HL-60 (cell line): ENCODE data around the gene DDAH1.

Experiments used
- DNase-seq, 2 experiments: peaks; one replicate each; pipeline ENCODE4 v3.0.0-alpha.2; 2010 to 2020; ENCODE audit warnings: low read depth in 1 of 2, low spot score in 1 of 2
- H3K27ac ChIP-seq: fragments of 250-450 bp; sonication (Bioruptor Pico); replicated peaks from 2 replicates; pipeline ENCODE4 v1.5.1; 2020; ENCODE audit warnings: mild to moderate bottlenecking, moderate library complexity
- H3K27me3 ChIP-seq: fragments of 250-450 bp; sonication (Bioruptor Pico); 2 replicates; pipeline ENCODE4 v1.5.1; 2021; ENCODE audit warnings: mild to moderate bottlenecking, moderate library complexity; ENCODE audit not compliant: insufficient read depth, poor library complexity, severe bottlenecking
- H3K4me3 ChIP-seq: replicated peaks from 2 replicates; pipeline ENCODE4 v1.5.1; 2011; ENCODE audit warnings: mild to moderate bottlenecking, control low read depth, low read length; ENCODE audit not compliant: insufficient read depth
- CTCF ChIP-seq: IDR thresholded peaks from one replicate; pipeline ENCODE4 v1.5.1; 2011; ENCODE audit warnings: low read length, control low read depth, inconsistent platforms; ENCODE audit not compliant: insufficient read depth
- GABPA ChIP-seq: IDR thresholded peaks from 2 replicates; pipeline ENCODE4 v1.6.1; 2012; ENCODE audit warnings: low read depth
- POLR2AphosphoS5 ChIP-seq: IDR thresholded peaks from 2 replicates; pipeline ENCODE4 v1.6.1; 2012; ENCODE audit warnings: low read depth
- SPI1 ChIP-seq: IDR thresholded peaks from 2 replicates; pipeline ENCODE4 v1.6.1; 2012; ENCODE audit warnings: low read depth, mild to moderate bottlenecking, borderline replicate concordance
- TF ChIP-seq, protein P1 (sequence below): IDR thresholded peaks from 2 replicates; pipeline ENCODE4 v1.6.1; 2012; ENCODE audit warnings: low read depth; ENCODE audit not compliant: insufficient replicate concordance

The DDAH1 gene

DNA sequence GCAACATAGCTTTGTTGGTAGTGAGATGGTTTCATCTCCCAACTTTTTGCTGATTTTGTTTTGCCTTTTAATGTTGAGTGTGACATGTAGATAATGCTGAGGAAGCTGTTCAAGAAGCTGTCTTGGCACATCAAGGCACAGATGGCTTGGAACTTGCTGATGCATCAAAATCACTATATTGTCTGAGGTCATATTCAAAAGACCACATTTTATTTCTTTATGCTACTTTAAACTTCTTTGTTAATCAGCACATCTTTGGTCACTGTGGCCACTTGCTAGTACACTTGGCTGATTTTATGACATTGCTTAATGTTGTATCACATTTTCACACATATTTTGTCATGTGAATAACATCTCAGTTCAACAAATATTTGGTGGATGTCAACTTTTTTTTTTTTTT lies 101.4 kb downstream of the DDAH1 start:
- Histone ChIP-seq H3K27me3 (no peaks in the 10 kb centered on the region), H3K4me3 (no peak overlapping the region), H3K27ac (no peak overlapping the region)
- no peak for DNase-seq
- no peak for TF ChIP-seq GABPA
- TF ChIP-seq SPI1: no peak
- TF ChIP-seq, protein P1, sequence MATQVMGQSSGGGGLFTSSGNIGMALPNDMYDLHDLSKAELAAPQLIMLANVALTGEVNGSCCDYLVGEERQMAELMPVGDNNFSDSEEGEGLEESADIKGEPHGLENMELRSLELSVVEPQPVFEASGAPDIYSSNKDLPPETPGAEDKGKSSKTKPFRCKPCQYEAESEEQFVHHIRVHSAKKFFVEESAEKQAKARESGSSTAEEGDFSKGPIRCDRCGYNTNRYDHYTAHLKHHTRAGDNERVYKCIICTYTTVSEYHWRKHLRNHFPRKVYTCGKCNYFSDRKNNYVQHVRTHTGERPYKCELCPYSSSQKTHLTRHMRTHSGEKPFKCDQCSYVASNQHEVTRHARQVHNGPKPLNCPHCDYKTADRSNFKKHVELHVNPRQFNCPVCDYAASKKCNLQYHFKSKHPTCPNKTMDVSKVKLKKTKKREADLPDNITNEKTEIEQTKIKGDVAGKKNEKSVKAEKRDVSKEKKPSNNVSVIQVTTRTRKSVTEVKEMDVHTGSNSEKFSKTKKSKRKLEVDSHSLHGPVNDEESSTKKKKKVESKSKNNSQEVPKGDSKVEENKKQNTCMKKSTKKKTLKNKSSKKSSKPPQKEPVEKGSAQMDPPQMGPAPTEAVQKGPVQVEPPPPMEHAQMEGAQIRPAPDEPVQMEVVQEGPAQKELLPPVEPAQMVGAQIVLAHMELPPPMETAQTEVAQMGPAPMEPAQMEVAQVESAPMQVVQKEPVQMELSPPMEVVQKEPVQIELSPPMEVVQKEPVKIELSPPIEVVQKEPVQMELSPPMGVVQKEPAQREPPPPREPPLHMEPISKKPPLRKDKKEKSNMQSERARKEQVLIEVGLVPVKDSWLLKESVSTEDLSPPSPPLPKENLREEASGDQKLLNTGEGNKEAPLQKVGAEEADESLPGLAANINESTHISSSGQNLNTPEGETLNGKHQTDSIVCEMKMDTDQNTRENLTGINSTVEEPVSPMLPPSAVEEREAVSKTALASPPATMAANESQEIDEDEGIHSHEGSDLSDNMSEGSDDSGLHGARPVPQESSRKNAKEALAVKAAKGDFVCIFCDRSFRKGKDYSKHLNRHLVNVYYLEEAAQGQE: no peak
- no peak for TF ChIP-seq POLR2AphosphoS5
- TF ChIP-seq CTCF: no peak

DNA sequence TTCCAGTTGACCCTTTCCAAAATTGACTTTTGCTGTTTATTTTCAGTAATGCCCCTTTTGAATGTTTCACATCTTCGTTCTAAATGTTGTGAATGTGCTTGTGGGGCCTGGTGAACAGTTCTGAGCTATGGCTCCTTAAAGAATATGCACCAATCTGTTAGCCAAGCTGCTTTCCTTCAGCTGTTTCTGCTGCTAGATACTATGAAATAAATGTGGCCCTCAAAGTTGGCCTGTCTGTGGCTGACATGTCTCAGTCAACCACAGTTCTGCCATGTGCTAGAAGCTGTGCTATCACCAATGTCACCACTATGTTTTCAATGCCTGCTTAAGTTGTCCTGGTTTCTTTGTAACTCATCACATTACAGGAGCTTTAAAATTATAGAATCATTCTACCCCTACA lies 101.9 kb downstream of the DDAH1 start:
- Histone ChIP-seq H3K27me3 (no peaks in the 10 kb centered on the region), H3K4me3 (no peak overlapping the region), H3K27ac (no peak overlapping the region)
- DNase-seq: no peak
- TF ChIP-seq, protein P1: no peak
- TF ChIP-seq SPI1 (no peak), GABPA (no peak), POLR2AphosphoS5 (no peak), CTCF (no peak)

DNA sequence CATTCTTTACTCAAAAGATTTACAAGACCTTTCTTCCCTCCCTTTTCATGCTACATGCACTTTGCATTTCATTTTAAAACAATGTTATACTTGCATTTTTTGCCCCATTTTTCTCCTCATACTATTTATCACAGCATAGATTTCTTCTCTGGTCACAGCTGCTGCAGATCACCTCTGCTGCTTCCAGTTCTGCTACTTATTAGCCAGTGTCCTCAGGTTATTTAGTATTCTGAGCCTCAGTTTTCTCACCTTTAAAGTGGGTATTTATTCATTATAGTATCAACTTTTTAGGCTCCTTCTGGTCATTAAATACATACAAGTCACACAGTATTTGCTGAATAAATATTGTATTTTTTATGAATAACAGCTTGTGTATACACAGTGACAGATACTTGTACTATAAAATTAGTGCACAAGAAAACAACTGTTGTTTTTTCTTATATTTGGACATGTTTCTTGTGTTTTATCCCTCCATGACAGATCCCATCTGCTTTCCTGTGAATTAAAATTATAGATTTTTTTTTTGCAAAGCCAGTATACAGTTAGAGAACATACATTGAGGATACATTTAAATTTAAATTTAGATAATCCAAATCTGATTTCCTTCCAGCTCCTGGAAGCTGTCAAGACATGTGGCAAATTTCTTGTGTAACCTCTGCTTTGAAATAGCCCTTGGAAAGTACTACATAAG lies 103.2 kb downstream of the DDAH1 start:
- no peaks in the 10 kb centered on the region for H3K27me3 ChIP-seq
- DNase-seq: no peak
- no peak overlapping the region for H3K27ac ChIP-seq
- no peak overlapping the region for H3K4me3 ChIP-seq
- TF ChIP-seq POLR2AphosphoS5: no peak
- TF ChIP-seq CTCF: no peak
- no peak for TF ChIP-seq GABPA
- TF ChIP-seq, protein P1: no peak
- no peak for TF ChIP-seq SPI1
